T-cell (primary cell): ENCODE data around the gene NAA16. TPM values are rescaled to one million over a fixed set of nuclear protein-coding genes. Genes with fewer than 3 reads are reported as not detected.

Source experiments
- ATAC-seq, 4 experiments: fragments of 200-7000 bp in 3 of 4; fragments of 150-1000 bp in 1 of 4; cut with Tn5 transposase; replicated peaks in 1 of 4; 1 replicate in 3 of 4; 2 replicates in 1 of 4; pipeline ENCODE4 v1.10.0; 2021; ENCODE audit warnings: moderate library complexity in 3 of 4, mild to moderate bottlenecking in 2 of 4, moderate number of reproducible peaks in 1 of 4
- CTCF ChIA-PET, 2 donors: fragments of 300-600 bp; sonication (Branson Sonifier 250); formaldehyde crosslinking; loops; one replicate each; lab custom pipeline; 2022; ENCODE audit warnings: antibody characterized with exemption in 2 of 2; lab: Charles Lee
- POLR2A ChIA-PET, 2 donors: fragments of 300-600 bp; sonication (Branson Sonifier 250); formaldehyde crosslinking; loops; one replicate each; lab custom pipeline; 2022; ENCODE audit warnings: antibody characterized with exemption in 2 of 2; lab: Charles Lee
- DNase-seq, 35 experiments: peaks; one replicate each; pipeline versions ENCODE4 v3.0.0 to v3.0.0-alpha.2; 2013 to 2023
- H3K27ac ChIP-seq: one replicate; pipeline ENCODE4 v1.5.1; 2013; ENCODE audit warnings: low read length
- H3K27me3 ChIP-seq, 2 experiments: replicated peaks in 1 of 2; 1 replicate in 1 of 2; 2 replicates in 1 of 2; pipeline versions ENCODE4 v1.6.1 to v1.7.0; 2013; ENCODE audit warnings: low read length in 1 of 2, mixed read lengths in 1 of 2; ENCODE audit not compliant: control insufficient read depth in 2 of 2, insufficient read depth in 2 of 2; ENCODE audit errors: extremely low read depth in 1 of 2
- H3K36me3 ChIP-seq, 2 donors: 1 replicate in 1 of 2; 2 replicates in 1 of 2; pipeline versions ENCODE4 v1.6.1 to v1.7.0; 2013; ENCODE audit warnings: low read length in 1 of 2; ENCODE audit not compliant: control insufficient read depth in 2 of 2, insufficient read depth in 1 of 2; ENCODE audit errors: extremely low read depth in 1 of 2
- H3K4me1 ChIP-seq, 2 experiments: 1 replicate in 1 of 2; 2 replicates in 1 of 2; pipeline versions ENCODE4 v1.6.1 to v1.7.0; 2013; ENCODE audit warnings: low read length in 2 of 2, mixed read lengths in 1 of 2; ENCODE audit not compliant: insufficient read depth in 2 of 2, control insufficient read depth in 1 of 2; ENCODE audit errors: extremely low read depth in 1 of 2
- H3K4me3 ChIP-seq, 2 donors: 1 replicate in 1 of 2; 2 replicates in 1 of 2; pipeline versions ENCODE4 v1.5.1 to v1.7.0; 2013; ENCODE audit warnings: mild to moderate bottlenecking in 2 of 2, low read length in 1 of 2, moderate library complexity in 1 of 2; ENCODE audit not compliant: control insufficient read depth in 1 of 2; ENCODE audit errors: extremely low read depth in 1 of 2
- H3K9me3 ChIP-seq: 2 replicates; pipeline ENCODE4 v1.7.0; 2013
- H3K27ac Mint-ChIP-seq, 2 donors: one replicate each; pipeline ENCODE4 v1.8.0; 2020 to 2021; ENCODE audit warnings: mild to moderate bottlenecking in 2 of 2, mixed read lengths in 2 of 2
- H3K27me3 Mint-ChIP-seq, 2 donors: one replicate each; pipeline ENCODE4 v1.8.0; 2021 to 2022; ENCODE audit warnings: mixed read lengths in 2 of 2
- H3K36me3 Mint-ChIP-seq: one replicate; pipeline ENCODE4 v1.8.0; 2021; ENCODE audit warnings: mixed read lengths
- H3K4me1 Mint-ChIP-seq, 3 donors: one replicate each; pipeline ENCODE4 v1.8.0; 2020 to 2022; ENCODE audit warnings: mixed read lengths in 3 of 3, mild to moderate bottlenecking in 1 of 3
- H3K4me3 Mint-ChIP-seq, 3 donors: one replicate each; pipeline ENCODE4 v1.8.0; 2020 to 2022; ENCODE audit warnings: mild to moderate bottlenecking in 3 of 3, mixed read lengths in 3 of 3, moderate library complexity in 3 of 3
- H3K9me3 Mint-ChIP-seq, 3 donors: one replicate each; pipeline ENCODE4 v1.8.0; 2020 to 2022; ENCODE audit warnings: mixed read lengths in 3 of 3
- WGBS: methylation state at CpG from one replicate; pipeline ENCODE4 v1.1.5; 2013; ENCODE audit warnings: missing lambda C conversion rate; ENCODE audit not compliant: insufficient coverage; 5-methylcytosine and 5-hydroxymethylcytosine counted together
- total RNA-seq, 35 experiments: library from RNA in 6 of 35; stranded (reverse) in 6 of 35; fragments of 120-200 nt in 1 of 35; gene quantifications; one replicate each; pipeline versions ENCODE4 v1.2.1 to v1.2.4 and lab custom pipeline; 2013 to 2026

NAA16 gene
- total RNA-seq, 5 donors from 2014 or later (not counting 1 experiment from before 2014, with no cell fraction given): 45.7 to 93.7 (median 49.6) TPM

DNA sequence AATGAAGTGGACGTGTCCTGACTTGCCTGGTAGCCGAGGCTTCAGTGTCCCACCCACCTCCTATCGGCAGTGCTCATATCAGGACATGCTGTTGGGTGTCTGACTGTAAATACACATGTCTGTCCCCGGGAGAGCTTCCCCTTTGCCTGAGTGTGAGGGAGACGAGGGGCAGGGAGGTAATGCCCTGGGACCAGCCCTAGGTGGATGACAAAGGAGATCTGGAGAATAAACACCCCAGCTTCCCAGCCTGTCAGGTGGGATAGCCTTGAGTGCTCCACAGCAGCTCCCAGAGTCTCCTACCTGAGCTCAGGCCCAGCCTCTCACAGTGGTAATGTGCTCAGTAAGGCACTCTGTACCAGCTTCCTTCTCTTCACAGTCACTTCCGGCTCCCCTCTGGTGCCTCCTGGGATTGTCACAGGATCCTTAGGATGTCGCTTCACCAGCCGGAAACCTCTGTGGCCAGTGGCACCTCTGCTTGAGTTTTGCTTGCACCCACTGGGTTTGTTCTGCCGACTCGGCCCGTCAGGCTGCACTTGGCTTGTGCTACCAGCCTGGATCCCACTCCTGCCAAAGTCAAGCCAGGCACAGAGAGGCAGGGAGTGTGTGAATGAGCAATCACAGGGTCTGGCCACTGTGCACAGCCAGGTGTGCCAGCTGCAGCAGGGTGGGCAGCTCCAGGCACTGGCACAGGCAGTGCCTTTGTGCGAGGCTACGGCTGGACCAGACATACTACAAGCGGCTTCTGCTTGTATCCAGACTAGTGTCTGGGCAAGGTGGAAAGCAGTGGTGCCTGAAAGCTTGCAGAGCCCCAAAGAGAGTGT lies 91.8 kb downstream of the NAA16 start:
- Mint-ChIP-seq H3K27ac (peak overlapping the region in 1 of 2 donors; percentile 52), H3K9me3 (no peaks in the 10 kb centered on the region), H3K4me3 (no peak overlapping the region), H3K4me1 (no peaks in the 10 kb centered on the region), H3K27me3 (no peaks in the 10 kb centered on the region), H3K36me3 (no peaks in the 10 kb centered on the region)
- no peak overlapping the region for H3K27ac ChIP-seq
- ATAC-seq (peak in 2 of 4 experiments; percentile 23 to 33), DNase-seq (no peak)
- H3K4me1 ChIP-seq: no peaks in the 10 kb centered on the region
- H3K27me3 ChIP-seq: no peaks in the 10 kb centered on the region
- no peak overlapping the region for H3K4me3 ChIP-seq
- ChIA-PET POLR2A (interaction anchor here in 1 of 2 donors (0.5 kb wide), 1 partner anchor 171 kb away, joined by 6 read pairs; no protein-coding TSS in a partner anchor), CTCF (no interaction called here)
- H3K36me3 ChIP-seq: no peaks in the 10 kb centered on the region
- 100% methylated on average over 9 of the region's 14 CpGs for WGBS
- H3K9me3 ChIP-seq: no peaks in the 10 kb centered on the region

DNA sequence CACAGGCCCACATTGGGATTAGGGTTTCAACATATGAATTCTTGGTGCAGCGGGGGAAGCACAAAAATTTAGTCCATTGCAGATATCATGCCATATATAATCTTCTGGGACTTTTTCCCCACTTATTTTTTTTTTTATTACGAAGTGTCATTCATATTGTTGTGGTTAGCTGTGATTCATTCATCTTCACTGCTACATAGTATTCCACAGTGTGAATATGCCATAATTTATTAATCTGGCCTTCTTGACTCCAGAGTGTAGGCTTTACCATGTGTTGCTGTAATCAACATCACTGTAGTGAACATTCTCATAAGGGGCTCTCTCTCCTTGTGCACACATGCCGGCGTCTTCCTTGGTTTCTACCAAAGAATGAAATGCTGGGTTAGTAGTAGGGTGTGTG lies 92.9 kb downstream of the NAA16 start:
- Mint-ChIP-seq H3K4me3 (no peak overlapping the region), H3K27ac (no peak overlapping the region), H3K9me3 (no peaks in the 10 kb centered on the region), H3K36me3 (no peaks in the 10 kb centered on the region), H3K4me1 (peaks cover 0 to 1% (median 0%) of the 10 kb centered on the region in 3 donors), H3K27me3 (no peaks in the 10 kb centered on the region)
- no peak overlapping the region for H3K4me3 ChIP-seq
- ATAC-seq (no peak), DNase-seq (no peak)
- no peaks in the 10 kb centered on the region for H3K4me1 ChIP-seq
- no peaks in the 10 kb centered on the region for H3K27me3 ChIP-seq
- H3K9me3 ChIP-seq: no peaks in the 10 kb centered on the region
- no peak overlapping the region for H3K27ac ChIP-seq
- H3K36me3 ChIP-seq: no peaks in the 10 kb centered on the region
- WGBS: no CpG with 5 or more reads among the region's 4 CpGs
- ChIA-PET POLR2A (no interaction called here), CTCF (no interaction called here)

DNA sequence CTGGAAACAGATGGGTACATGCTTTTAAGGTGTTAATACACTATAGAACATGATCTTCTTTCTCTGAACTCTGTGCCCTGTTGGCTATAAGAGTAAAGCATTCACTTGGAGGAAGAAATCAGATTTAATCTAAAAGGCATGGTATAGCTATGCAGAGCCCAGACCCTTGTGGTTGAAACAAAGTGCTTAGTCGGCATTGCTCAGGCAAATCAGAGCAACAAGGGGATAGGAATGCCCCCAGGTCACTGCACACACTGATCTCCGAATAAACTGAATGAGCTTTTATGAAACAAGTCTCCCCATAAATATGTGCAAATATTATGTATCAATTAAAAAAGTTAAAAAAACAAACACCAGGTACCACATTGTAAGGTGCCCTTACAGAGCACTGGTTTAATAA lies 94.3 kb downstream of the NAA16 start:
- WGBS: no CpG with 5 or more reads among the region's 2 CpGs
- Mint-ChIP-seq H3K4me3 (no peak overlapping the region), H3K4me1 (peaks cover 0 to 6% (median 0%) of the 10 kb centered on the region in 3 donors), H3K27me3 (no peaks in the 10 kb centered on the region), H3K9me3 (no peaks in the 10 kb centered on the region), H3K36me3 (no peaks in the 10 kb centered on the region), H3K27ac (no peak overlapping the region)
- Histone ChIP-seq H3K36me3 (no peaks in the 10 kb centered on the region), H3K27ac (no peak overlapping the region), H3K4me3 (no peak overlapping the region), H3K27me3 (no peaks in the 10 kb centered on the region), H3K4me1 (no peaks in the 10 kb centered on the region), H3K9me3 (no peaks in the 10 kb centered on the region)
- DNase-seq (no peak), ATAC-seq (no peak)
- ChIA-PET CTCF (interaction anchor here in 1 of 2 donors (0.6 kb wide), 2 partner anchors 13 to 32 kb away, joined by 3 to 5 read pairs; no protein-coding TSS in a partner anchor), POLR2A (no interaction called here)

DNA sequence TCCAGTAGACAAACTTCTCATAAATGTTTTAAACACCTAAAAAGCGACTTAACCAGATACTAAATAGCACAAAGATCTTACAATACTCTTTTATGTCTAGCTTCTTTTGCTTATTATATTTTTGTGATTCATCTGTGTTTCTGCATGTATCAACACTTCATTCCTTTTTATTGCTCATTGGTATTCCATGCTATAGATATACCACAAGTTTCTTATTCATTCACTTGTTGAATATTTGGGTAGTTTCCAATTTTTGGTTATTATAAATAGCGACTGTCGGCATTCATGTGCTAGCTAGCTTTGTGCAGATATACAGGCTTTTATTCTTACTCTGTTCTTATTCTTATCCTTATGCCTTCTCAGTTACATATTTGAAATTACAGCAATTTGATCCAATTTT lies 96.3 kb downstream of the NAA16 start:
- DNase-seq (no peak), ATAC-seq (no peak)
- H3K9me3 ChIP-seq: no peaks in the 10 kb centered on the region
- no peaks in the 10 kb centered on the region for H3K9me3 Mint-ChIP-seq
- H3K4me1 ChIP-seq: peaks cover 0 to 4% of the 10 kb centered on the region in 2 experiments
- WGBS: no CpG with 5 or more reads among the region's 3 CpGs
- H3K27ac ChIP-seq: no peak overlapping the region
- no peaks in the 10 kb centered on the region for H3K36me3 ChIP-seq
- H3K27me3 ChIP-seq: no peaks in the 10 kb centered on the region
- no peaks in the 10 kb centered on the region for H3K36me3 Mint-ChIP-seq
- no peak overlapping the region for H3K27ac Mint-ChIP-seq
- no peak overlapping the region for H3K4me3 ChIP-seq
- ChIA-PET POLR2A (no interaction called here), CTCF (no interaction called here)
- no peaks in the 10 kb centered on the region for H3K27me3 Mint-ChIP-seq
- no peak overlapping the region for H3K4me3 Mint-ChIP-seq
- peaks cover 2 to 6% (median 2%) of the 10 kb centered on the region in 3 donors for H3K4me1 Mint-ChIP-seq

DNA sequence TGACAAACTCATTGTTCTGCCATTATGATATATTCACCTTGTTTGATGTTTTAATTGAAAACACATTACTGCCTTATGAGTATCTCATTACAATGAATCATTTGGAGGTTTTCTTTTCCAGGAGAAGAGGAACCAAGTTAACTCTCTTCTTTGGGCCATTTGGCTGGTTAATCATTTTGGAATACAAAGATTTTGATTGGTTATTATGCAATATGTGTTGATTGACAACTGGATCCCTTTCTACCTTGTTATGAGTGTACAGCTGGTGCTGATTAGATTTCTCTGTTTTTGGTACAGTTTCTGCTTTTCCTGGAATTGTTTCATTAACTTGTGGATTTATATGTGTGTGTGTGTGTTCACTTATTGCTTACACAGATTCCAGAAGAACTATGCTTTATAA lies 97.1 kb downstream of the NAA16 start:
- no peaks in the 10 kb centered on the region for H3K36me3 ChIP-seq
- Mint-ChIP-seq H3K4me1 (peaks cover 2 to 6% (median 2%) of the 10 kb centered on the region in 3 donors), H3K4me3 (no peak overlapping the region), H3K27ac (no peak overlapping the region), H3K27me3 (no peaks in the 10 kb centered on the region), H3K36me3 (no peaks in the 10 kb centered on the region), H3K9me3 (no peaks in the 10 kb centered on the region)
- ChIA-PET CTCF (no interaction called here), POLR2A (no interaction called here)
- peaks cover 0 to 4% of the 10 kb centered on the region in 2 experiments for H3K4me1 ChIP-seq
- H3K27me3 ChIP-seq: no peaks in the 10 kb centered on the region
- H3K9me3 ChIP-seq: no peaks in the 10 kb centered on the region
- no peak overlapping the region for H3K4me3 ChIP-seq
- DNase-seq (no peak), ATAC-seq (no peak)
- H3K27ac ChIP-seq: no peak overlapping the region

DNA sequence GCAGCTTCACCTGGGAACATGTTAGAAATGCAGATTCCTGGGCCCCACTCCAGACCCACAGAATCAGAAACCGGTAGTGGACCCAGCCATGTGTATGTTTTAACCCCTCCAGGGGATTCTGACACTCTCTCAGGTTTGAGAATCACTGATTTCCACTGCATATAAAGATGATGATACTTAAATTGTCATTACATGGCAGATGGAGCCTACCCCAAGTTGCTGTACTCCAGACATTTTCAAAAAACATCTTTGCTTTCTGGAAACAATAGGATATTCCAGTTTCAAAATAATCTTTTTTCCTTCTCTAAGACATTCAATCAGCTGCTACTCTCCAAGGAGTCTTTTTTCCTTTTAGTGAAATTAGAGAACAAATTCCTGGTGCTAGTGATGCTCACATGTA lies 97.7 kb downstream of the NAA16 start:
- POLR2A ChIA-PET: interaction anchor here in 1 of 2 donors (0.5 kb wide), 1 partner anchor 81 kb away, joined by 4 read pairs; no protein-coding TSS in a partner anchor
- WGBS: no CpG with 5 or more reads among the region's 1 CpG

More for the DNA sequence above, 97.7 kb downstream of the NAA16 start:
- no peak overlapping the region for H3K4me3 Mint-ChIP-seq
- H3K9me3 Mint-ChIP-seq: no peaks in the 10 kb centered on the region
- Histone ChIP-seq H3K27ac (no peak overlapping the region), H3K9me3 (no peaks in the 10 kb centered on the region), H3K4me1 (peaks cover 0 to 4% of the 10 kb centered on the region in 2 experiments), H3K4me3 (no peak overlapping the region), H3K36me3 (no peaks in the 10 kb centered on the region), H3K27me3 (no peaks in the 10 kb centered on the region)
- peaks cover 2 to 6% (median 2%) of the 10 kb centered on the region in 3 donors for H3K4me1 Mint-ChIP-seq
- H3K27me3 Mint-ChIP-seq: no peaks in the 10 kb centered on the region
- no peak overlapping the region for H3K27ac Mint-ChIP-seq
- no peak for ATAC-seq
- no peak for DNase-seq
- H3K36me3 Mint-ChIP-seq: no peaks in the 10 kb centered on the region
- CTCF ChIA-PET: interaction anchor here in 1 of 2 donors (0.6 to 1.2 kb wide), 2 partner anchors 54 to 241 kb away, joined by 3 read pairs; no protein-coding TSS in a partner anchor
